ENCODE results near the gene PCDHGA4. TPM values are rescaled to one million over a fixed set of nuclear protein-coding genes. Genes with fewer than 3 reads are reported as not detected.
"Not testable (repeated sequence)": the region's sequence is repeated elsewhere in the genome, so short reads cannot be mapped to it uniquely, and the experiment has no call there.

PCDHGA4 gene
- total and polyA plus RNA-seq, 7 experiments from 2014 or later = 0.11 to 0.63 (median 0.19) TPM; not detected in 2

GRCh38 chr5:141375444-141376155 lies 20.8 kb downstream of the PCDHGA4 start:
- Mint-ChIP-seq H3K27me3 (peaks cover 19 to 79% (median 69%) of the 10 kb centered on the region in 5 donors), H3K9me3 (peaks cover 8 to 91% (median 47%) of the 10 kb centered on the region in 11 donors), H3K36me3 (peaks cover 2 to 22% (median 10%) of the 10 kb centered on the region in 5 donors)
- ATAC-seq; POLR2A ChIA-PET; H3K4me1 ChIP-seq (ENCODE audit: control insufficient read depth in 2 of 2, insufficient read depth in 2 of 2, low read length in 2 of 2); H3K27ac Mint-ChIP-seq; H3K4me3 ChIP-seq (ENCODE audit: low read length); DNase-seq; H3K36me3 ChIP-seq (ENCODE audit: control insufficient read depth in 2 of 3, insufficient read depth in 3 of 3, low read length in 3 of 3); intact Hi-C loops (cut with micrococcal nuclease); CTCF ChIA-PET; H3K4me1 Mint-ChIP-seq; H3K27ac ChIP-seq (ENCODE audit: low read depth, low read length); H3K4me3 Mint-ChIP-seq; H3K27me3 ChIP-seq (ENCODE audit: control insufficient read depth in 2 of 2, insufficient read depth in 2 of 2, low read length in 2 of 2): not testable (repeated sequence)
- peaks cover 0 to 46% (median 0%) of the 10 kb centered on the region in 3 experiments for H3K9me3 ChIP-seq (ENCODE audit: control insufficient read depth in 2 of 3, low read length in 3 of 3)

DNA sequence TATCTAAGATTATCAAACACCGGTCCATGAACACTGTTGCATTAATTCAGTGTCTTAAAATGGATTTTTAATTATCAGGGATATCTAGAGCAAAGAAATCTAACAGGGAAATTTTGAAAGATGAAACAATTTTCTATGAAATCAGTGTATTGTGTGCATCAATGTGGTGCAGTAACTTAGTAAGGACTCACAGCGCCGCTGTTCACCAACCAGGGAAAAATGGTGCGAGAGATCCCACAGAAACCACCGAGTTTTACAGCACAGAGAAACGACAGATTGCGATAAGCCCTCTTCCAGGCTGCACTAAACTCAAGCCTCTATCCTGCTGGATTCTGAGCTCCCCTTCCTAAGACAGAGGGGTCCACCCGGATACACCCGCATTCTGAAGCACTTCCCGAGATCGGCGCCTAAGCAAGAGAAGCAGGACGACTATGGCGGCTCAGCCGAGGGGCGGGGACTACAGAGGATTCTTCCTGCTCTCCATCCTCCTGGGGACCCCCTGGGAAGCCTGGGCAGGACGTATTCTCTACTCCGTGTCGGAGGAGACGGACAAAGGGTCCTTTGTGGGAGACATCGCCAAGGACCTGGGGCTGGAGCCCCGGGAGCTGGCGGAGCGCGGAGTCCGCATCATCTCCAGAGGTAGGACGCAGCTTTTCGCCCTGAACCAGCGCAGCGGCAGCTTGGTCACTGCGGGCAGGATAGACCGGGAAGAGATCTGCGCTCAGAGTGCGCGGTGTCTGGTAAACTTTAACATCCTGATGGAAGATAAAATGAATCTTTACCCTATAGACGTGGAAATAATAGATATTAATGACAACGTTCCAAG lies 27.9 kb downstream of the PCDHGA4 start, which contains the start of gene PCDHGA7:
TSS of gene PCDHGA7 (plus strand) at position 274 of the 826 bp plus-strand sequence. CDS start at position 432, 158 bp downstream.
- peak within 1 kb of the TSS in 1 of 9 donors; percentile 14 for H3K27ac Mint-ChIP-seq
- H3K9me3 ChIP-seq (ENCODE audit: control insufficient read depth in 2 of 3, low read length in 3 of 3) = peaks cover 0 to 30% (median 0%) of the 10 kb centered on the region in 3 experiments
- H3K27me3 ChIP-seq (ENCODE audit: control insufficient read depth in 2 of 2, insufficient read depth in 2 of 2, low read length in 2 of 2) = peaks cover 0 to 18% of the 10 kb centered on the region in 2 donors
- H3K4me3 ChIP-seq (ENCODE audit: low read length) = no peak within 1 kb of the TSS
- intact Hi-C loops (cut with micrococcal nuclease) = no loop called here
- ATAC-seq = peak; percentile 36
- no peaks in the 10 kb centered on the region for H3K4me1 ChIP-seq (ENCODE audit: control insufficient read depth in 2 of 2, insufficient read depth in 2 of 2, low read length in 2 of 2)
- no peak within 1 kb of the TSS for H3K27ac ChIP-seq (ENCODE audit: low read depth, low read length)
- DNase-seq = no peak
- H3K9me3 Mint-ChIP-seq = peaks cover 0 to 87% (median 41%) of the 10 kb centered on the region in 11 donors
- ChIA-PET CTCF (no interaction called here), POLR2A (no interaction called here)
- peaks cover 36 to 85% (median 79%) of the 10 kb centered on the region in 5 donors for H3K27me3 Mint-ChIP-seq
- H3K4me1 Mint-ChIP-seq = peaks cover 0 to 4% (median 0%) of the 10 kb centered on the region in 7 donors
- H3K36me3 ChIP-seq (ENCODE audit: control insufficient read depth in 2 of 3, insufficient read depth in 3 of 3, low read length in 3 of 3) = no peaks in the 10 kb centered on the region
- H3K36me3 Mint-ChIP-seq = peaks cover 0 to 17% (median 10%) of the 10 kb centered on the region in 5 donors
- peak within 1 kb of the TSS; percentile 46 to 83 (median 70) for H3K4me3 Mint-ChIP-seq

DNA sequence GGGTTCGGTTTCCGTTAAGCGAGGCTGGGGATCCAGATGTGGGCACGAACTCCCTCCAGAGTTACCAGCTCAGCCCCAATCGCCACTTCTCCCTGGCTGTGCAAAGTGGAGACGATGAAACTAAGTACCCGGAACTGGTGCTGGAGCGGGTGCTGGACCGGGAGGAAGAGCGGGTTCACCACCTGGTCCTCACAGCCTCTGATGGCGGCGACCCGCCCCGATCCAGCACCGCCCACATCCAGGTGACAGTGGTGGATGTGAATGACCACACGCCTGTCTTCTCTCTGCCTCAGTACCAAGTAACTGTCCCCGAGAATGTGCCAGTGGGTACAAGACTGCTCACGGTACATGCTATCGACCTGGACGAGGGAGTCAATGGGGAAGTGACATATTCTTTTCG lies 28.5 kb downstream of the PCDHGA4 start:
- no peak overlapping the region for H3K4me3 ChIP-seq (ENCODE audit: low read length)
- POLR2A ChIA-PET = no interaction called here
- CTCF ChIA-PET = no interaction called here
- H3K27me3 Mint-ChIP-seq = peaks cover 38 to 86% (median 81%) of the 10 kb centered on the region in 5 donors
- ATAC-seq (no peak), DNase-seq (no peak)
- H3K27ac ChIP-seq (ENCODE audit: low read depth, low read length) = no peak overlapping the region
- H3K27me3 ChIP-seq (ENCODE audit: control insufficient read depth in 2 of 2, insufficient read depth in 2 of 2, low read length in 2 of 2) = peaks cover 0 to 18% of the 10 kb centered on the region in 2 donors
- peaks cover 0 to 4% (median 0%) of the 10 kb centered on the region in 7 donors for H3K4me1 Mint-ChIP-seq
- H3K27ac Mint-ChIP-seq = no peak overlapping the region
- peaks cover 0 to 31% (median 0%) of the 10 kb centered on the region in 3 experiments for H3K9me3 ChIP-seq (ENCODE audit: control insufficient read depth in 2 of 3, low read length in 3 of 3)
- H3K36me3 ChIP-seq (ENCODE audit: control insufficient read depth in 2 of 3, insufficient read depth in 3 of 3, low read length in 3 of 3) = no peaks in the 10 kb centered on the region
- peaks cover 0 to 19% (median 10%) of the 10 kb centered on the region in 5 donors for H3K36me3 Mint-ChIP-seq
- peak overlapping the region in 2 of 10 donors; percentile 2 to 64 for H3K4me3 Mint-ChIP-seq
- intact Hi-C loops (cut with micrococcal nuclease) = no loop called here
- H3K4me1 ChIP-seq (ENCODE audit: control insufficient read depth in 2 of 2, insufficient read depth in 2 of 2, low read length in 2 of 2) = no peaks in the 10 kb centered on the region
- H3K9me3 Mint-ChIP-seq = peaks cover 0 to 85% (median 44%) of the 10 kb centered on the region in 11 donors

DNA sequence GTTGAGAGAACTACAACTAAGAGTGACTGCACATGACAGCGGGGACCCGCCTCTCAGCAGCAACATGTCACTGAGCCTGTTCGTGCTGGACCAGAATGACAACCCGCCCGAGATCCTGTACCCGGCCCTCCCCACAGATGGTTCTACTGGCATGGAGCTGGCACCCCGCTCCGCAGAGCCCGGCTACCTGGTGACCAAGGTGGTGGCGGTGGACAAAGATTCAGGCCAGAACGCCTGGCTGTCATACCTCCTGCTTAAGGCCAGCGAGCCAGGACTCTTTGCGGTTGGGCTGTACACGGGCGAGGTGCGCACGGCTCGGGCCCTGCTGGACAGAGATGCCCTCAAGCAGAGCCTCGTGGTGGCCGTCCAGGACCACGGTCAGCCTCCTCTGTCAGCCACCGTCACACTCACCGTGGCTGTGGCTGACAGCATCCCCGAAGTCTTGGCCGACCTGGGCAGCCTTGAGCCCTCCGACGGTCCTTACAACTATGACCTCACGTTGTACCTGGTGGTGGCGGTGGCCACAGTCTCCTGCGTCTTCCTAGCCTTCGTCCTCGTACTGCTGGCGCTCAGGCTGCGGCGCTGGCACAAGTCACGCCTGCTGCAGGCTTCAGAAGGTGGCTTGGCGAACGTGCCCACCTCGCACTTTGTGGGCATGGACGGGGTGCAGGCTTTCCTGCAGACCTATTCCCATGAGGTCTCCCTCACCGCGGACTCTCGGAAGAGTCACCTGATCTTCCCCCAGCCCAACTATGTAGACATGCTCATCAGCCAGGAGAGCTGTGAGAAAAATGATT lies 29.8 kb downstream of the PCDHGA4 start:
- H3K36me3 ChIP-seq (ENCODE audit: control insufficient read depth in 2 of 3, insufficient read depth in 3 of 3, low read length in 3 of 3) = no peaks in the 10 kb centered on the region
- Mint-ChIP-seq H3K27me3 (peaks cover 41 to 86% (median 81%) of the 10 kb centered on the region in 5 donors), H3K9me3 (peaks cover 0 to 86% (median 55%) of the 10 kb centered on the region in 11 donors), H3K4me3 (no peak overlapping the region), H3K27ac (no peak overlapping the region), H3K36me3 (peaks cover 0 to 27% (median 10%) of the 10 kb centered on the region in 5 donors), H3K4me1 (peaks cover 0 to 4% (median 0%) of the 10 kb centered on the region in 7 donors)
- POLR2A ChIA-PET = no interaction called here
- no peak overlapping the region for H3K27ac ChIP-seq (ENCODE audit: low read depth, low read length)
- intact Hi-C loops (cut with micrococcal nuclease) = no loop called here
- no peaks in the 10 kb centered on the region for H3K4me1 ChIP-seq (ENCODE audit: control insufficient read depth in 2 of 2, insufficient read depth in 2 of 2, low read length in 2 of 2)
- peaks cover 0 to 18% of the 10 kb centered on the region in 2 donors for H3K27me3 ChIP-seq (ENCODE audit: control insufficient read depth in 2 of 2, insufficient read depth in 2 of 2, low read length in 2 of 2)
- no peak overlapping the region for H3K4me3 ChIP-seq (ENCODE audit: low read length)
- H3K9me3 ChIP-seq (ENCODE audit: control insufficient read depth in 2 of 3, low read length in 3 of 3) = peaks cover 0 to 42% (median 0%) of the 10 kb centered on the region in 3 experiments
- no peak for DNase-seq
- ATAC-seq = no peak
- CTCF ChIA-PET = interaction anchor here (0.6 kb wide), 1 partner anchor 21 kb away, joined by 8 read pairs; no protein-coding TSS in a partner anchor

GRCh38 chr5:141387557-141388311 lies 32.9 kb downstream of the PCDHGA4 start, which contains the start of gene PCDHGB4:
TSS of gene PCDHGB4 (plus strand) at chr5:141387698. CDS start at chr5:141387885, 187 bp downstream.
- CTCF ChIA-PET; H3K36me3 ChIP-seq (ENCODE audit: control insufficient read depth in 2 of 3, insufficient read depth in 3 of 3, low read length in 3 of 3); H3K4me3 ChIP-seq (ENCODE audit: low read length); H3K27ac Mint-ChIP-seq; H3K4me1 ChIP-seq (ENCODE audit: control insufficient read depth in 2 of 2, insufficient read depth in 2 of 2, low read length in 2 of 2); H3K27ac ChIP-seq (ENCODE audit: low read depth, low read length); H3K4me1 Mint-ChIP-seq; POLR2A ChIA-PET; intact Hi-C loops (cut with micrococcal nuclease): not testable (repeated sequence)
- H3K27me3 ChIP-seq (ENCODE audit: control insufficient read depth in 2 of 2, insufficient read depth in 2 of 2, low read length in 2 of 2) = peaks cover 4 to 16% of the 10 kb centered on the region in 2 donors
- peaks cover 36 to 85% (median 81%) of the 10 kb centered on the region in 5 donors for H3K27me3 Mint-ChIP-seq
- DNase-seq = peak in 3 of 9 donors; percentile 8 to 24 (median 8)
- peak within 1 kb of the TSS in 9 of 10 donors; percentile 19 to 68 (median 50) for H3K4me3 Mint-ChIP-seq
- peaks cover 0 to 45% (median 0%) of the 10 kb centered on the region in 3 experiments for H3K9me3 ChIP-seq (ENCODE audit: control insufficient read depth in 2 of 3, low read length in 3 of 3)
- ATAC-seq = peak; percentile 74
- H3K36me3 Mint-ChIP-seq = peaks cover 5 to 31% (median 10%) of the 10 kb centered on the region in 5 donors
- peaks cover 0 to 90% (median 56%) of the 10 kb centered on the region in 11 donors for H3K9me3 Mint-ChIP-seq
